K562 (cell line): ENCODE measurements around the gene SEC63. TPM values are rescaled to one million over a fixed set of nuclear protein-coding genes. Genes with fewer than 3 reads are reported as not detected.

Experiments
- CBX8 ChIP-seq: fragments of 200-600 bp; sonication (generic); IDR thresholded peaks from 2 replicates; pipeline ENCODE4 v1.6.1; 2012; ENCODE audit warnings: borderline replicate concordance, mixed run types, low read depth, mild to moderate bottlenecking, moderate library complexity, mixed read lengths, low read length, control low read depth, inconsistent platforms; ENCODE audit not compliant: poor library complexity, severe bottlenecking; ENCODE audit errors: extremely low read depth
- CLOCK ChIP-seq: fragments of 250-450 bp; sonication (Bioruptor Pico); IDR thresholded peaks from 2 replicates; pipeline ENCODE4 v1.4.0; 2020; ENCODE audit warnings: mild to moderate bottlenecking, moderate library complexity, borderline replicate concordance
- CUX1 ChIP-seq: fragments of 200-800 bp; sonication (Bioruptor generic); IDR thresholded peaks from 2 replicates; pipeline ENCODE4 v1.6.1; 2016; ENCODE audit warnings: missing genetic modification characterization, missing compliant biosample characterization
- DNMT1 ChIP-seq: fragments of 450-650 bp; IDR thresholded peaks from 2 replicates; pipeline ENCODE4 v1.6.1; 2016; ENCODE audit warnings: antibody characterized with exemption, mild to moderate bottlenecking
- FOXP1 ChIP-seq: sonication (generic); formaldehyde crosslinking; IDR thresholded peaks from 2 replicates; pipeline ENCODE4 v1.8.0; 2022; ENCODE audit warnings: mild to moderate bottlenecking, missing genetic modification reagents
- KAT7 ChIP-seq: sonication (generic); formaldehyde crosslinking; IDR thresholded peaks from 2 replicates; pipeline ENCODE4 v1.8.0; 2022; ENCODE audit warnings: missing genetic modification reagents, mild to moderate bottlenecking, borderline replicate concordance
- MLX ChIP-seq, 2 experiments: fragments of 450-650 bp in 1 of 2; sonication (generic) in 1 of 2; formaldehyde crosslinking; conservative IDR thresholded peaks; 2 replicates each; pipeline versions ENCODE4 v1.4.0 to v1.8.1; 2020 to 2022; ENCODE audit warnings: mild to moderate bottlenecking in 1 of 2, missing genetic modification reagents in 1 of 2
- RBM34 ChIP-seq: fragments of 200-400 bp; formaldehyde crosslinking; IDR thresholded peaks from 2 replicates; pipeline ENCODE4 v1.6.1; 2018; ENCODE audit warnings: low read length, borderline replicate concordance; ENCODE audit not compliant: insufficient read depth
- TARDBP ChIP-seq: fragments of 450-650 bp; IDR thresholded peaks from 2 replicates; pipeline ENCODE4 v1.6.1; 2016
- polyA plus RNA-seq, 8 experiments: library from polyadenylated mRNA; depleted of rRNA in 4 of 8; stranded (reverse) in 5 of 8; unstranded in 3 of 8; fragments of >200 nt; fragmentation: Nextera tagmentation in 2 of 8; fragmentation: Illumina TruSeq in 1 of 8; extraction: Ambion mirVana in 2 of 8; extraction: Trizol in 1 of 8; gene quantifications; 2 replicates each; pipeline versions ENCODE4 v1.2.1 to v1.2.3, GENCODE V29; 2011 to 2014; ENCODE audit warnings: inconsistent platforms in 1 of 8, missing spikeins in 1 of 8
- total RNA-seq, 7 experiments: library from RNA; depleted of rRNA in 6 of 7; stranded (reverse); fragments of >200 nt in 6 of 7; fragmentation: Illumina TruSeq in 2 of 7; extraction: Trizol in 2 of 7; gene quantifications; 2 replicates each; pipeline versions ENCODE4 v1.2.1 to v1.2.3, GENCODE V29; 2011 to 2021; ENCODE audit warnings: low replicate concordance in 1 of 7
- TF ChIP-seq, protein P1 (sequence below): fragments of 200-800 bp; sonication (Bioruptor generic); IDR thresholded peaks from 2 replicates; pipeline ENCODE4 v1.6.1; 2017; ENCODE audit warnings: missing genetic modification characterization, missing compliant biosample characterization

The SEC63 gene
- total and polyA plus RNA-seq, 9 of the 15 experiments (the other 6 are each of a cell fraction or from before 2014, with no cell fraction given), result 13.8 to 74.6 (median 28.4) TPM

GRCh38 chr6:107942142-107942541 is 15.9 kb downstream of the SEC63 start (continued):
- TF ChIP-seq CUX1 (CRISPR knock-in tag) (no peak), MLX (CRISPR knock-in tag; conservative IDR thresholded peaks at IDR 0.05) (no peak), CLOCK (CRISPR knock-in tag) (no peak), DNMT1 (no peak), FOXP1 (CRISPR knock-in tag) (no peak), CBX8 (no peak), RBM34 (no peak), TARDBP (no peak), KAT7 (CRISPR knock-in tag) (no peak)
- TF ChIP-seq, protein P1, sequence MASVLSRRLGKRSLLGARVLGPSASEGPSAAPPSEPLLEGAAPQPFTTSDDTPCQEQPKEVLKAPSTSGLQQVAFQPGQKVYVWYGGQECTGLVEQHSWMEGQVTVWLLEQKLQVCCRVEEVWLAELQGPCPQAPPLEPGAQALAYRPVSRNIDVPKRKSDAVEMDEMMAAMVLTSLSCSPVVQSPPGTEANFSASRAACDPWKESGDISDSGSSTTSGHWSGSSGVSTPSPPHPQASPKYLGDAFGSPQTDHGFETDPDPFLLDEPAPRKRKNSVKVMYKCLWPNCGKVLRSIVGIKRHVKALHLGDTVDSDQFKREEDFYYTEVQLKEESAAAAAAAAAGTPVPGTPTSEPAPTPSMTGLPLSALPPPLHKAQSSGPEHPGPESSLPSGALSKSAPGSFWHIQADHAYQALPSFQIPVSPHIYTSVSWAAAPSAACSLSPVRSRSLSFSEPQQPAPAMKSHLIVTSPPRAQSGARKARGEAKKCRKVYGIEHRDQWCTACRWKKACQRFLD (CRISPR knock-in tag), result no peak
